BE2C (cell line): Measurements from ENCODE around the gene ADGRB3.

Source experiments
- DNase-seq: peaks from one replicate; pipeline ENCODE4 v3.0.0-alpha.2; 2020
- H3K27me3 ChIP-seq: fragments of 250-450 bp; sonication (Bioruptor Pico); 2 replicates; pipeline ENCODE4 v1.5.1; 2020; ENCODE audit warnings: mild to moderate bottlenecking
- H3K36me3 ChIP-seq: fragments of 250-450 bp; sonication (Bioruptor Pico); 2 replicates; pipeline ENCODE4 v1.5.1; 2020; ENCODE audit warnings: mild to moderate bottlenecking
- H3K4me1 ChIP-seq: fragments of 250-450 bp; sonication (Bioruptor Pico); 2 replicates; pipeline ENCODE4 v1.5.1; 2020
- H3K4me3 ChIP-seq: 2 replicates; pipeline ENCODE4 v1.5.1; 2011; ENCODE audit warnings: low read depth, low read length
- H3K9me3 ChIP-seq: fragments of 250-450 bp; sonication (Bioruptor Pico); 2 replicates; pipeline ENCODE4 v1.5.1; 2020
- CTCF ChIP-seq: IDR thresholded peaks from 2 replicates; pipeline ENCODE4 v1.5.1; 2012; ENCODE audit warnings: mild to moderate bottlenecking, low read depth, low read length

Gene ADGRB3

GRCh38 chr6:69338431-69339162 lies 703.5 kb downstream of the ADGRB3 start:
- TF ChIP-seq CTCF = no peak
- Histone ChIP-seq H3K4me1 (peaks cover 6% of the 10 kb centered on the region; the same call in 1 of the 2 replicates), H3K4me3 (no peak overlapping the region), H3K27me3 (no peaks in the 10 kb centered on the region), H3K9me3 (no peaks in the 10 kb centered on the region), H3K36me3 (no peaks in the 10 kb centered on the region; the same call in 1 of the 2 replicates)
- no peak for DNase-seq

GRCh38 chr6:69339163-69339550 lies 704.1 kb downstream of the ADGRB3 start:
- Histone ChIP-seq H3K4me1 (peaks cover 6% of the 10 kb centered on the region; the same call in 1 of the 2 replicates), H3K4me3 (no peak overlapping the region), H3K27me3 (no peaks in the 10 kb centered on the region), H3K9me3 (no peaks in the 10 kb centered on the region), H3K36me3 (no peaks in the 10 kb centered on the region; the same call in 1 of the 2 replicates)
- no peak for DNase-seq
- no peak for TF ChIP-seq CTCF

- H3K27me3 ChIP-seq = no peaks in the 10 kb centered on the region
- H3K4me3 ChIP-seq = no peak overlapping the region
- H3K36me3 ChIP-seq = peaks cover 1% of the 10 kb centered on the region; the same call in 1 of the 2 replicates
- H3K4me1 ChIP-seq = peaks cover 6% of the 10 kb centered on the region; the same call in 1 of the 2 replicates
- TF ChIP-seq CTCF = no peak
- no peaks in the 10 kb centered on the region for H3K9me3 ChIP-seq
- no peak for DNase-seq
Measured at GRCh38 chr6:69340196-69340595, 705.1 kb downstream of the ADGRB3 start.

GRCh38 chr6:69343851-69344250 lies 708.8 kb downstream of the ADGRB3 start:
- no peaks in the 10 kb centered on the region for H3K9me3 ChIP-seq
- no peak for DNase-seq
- TF ChIP-seq CTCF = no peak
- peaks cover 3% of the 10 kb centered on the region; the same call in 1 of the 2 replicates for H3K36me3 ChIP-seq
- no peaks in the 10 kb centered on the region for H3K27me3 ChIP-seq
- H3K4me1 ChIP-seq = peaks cover 7% of the 10 kb centered on the region; the same call in 1 of the 2 replicates
- no peak overlapping the region for H3K4me3 ChIP-seq

GRCh38 chr6:69349771-69350170 lies 714.7 kb downstream of the ADGRB3 start:
- peaks cover 4% of the 10 kb centered on the region; the same call in 1 of the 2 replicates for H3K4me1 ChIP-seq
- peak; percentile 49 for DNase-seq
- TF ChIP-seq CTCF = no peak
- no peak overlapping the region for H3K4me3 ChIP-seq
- H3K27me3 ChIP-seq = no peaks in the 10 kb centered on the region
- H3K36me3 ChIP-seq = 0 out of 2 replicates have a peak, but pooled peaks cover 6% of the 10 kb centered on the region
- no peaks in the 10 kb centered on the region for H3K9me3 ChIP-seq

GRCh38 chr6:69362209-69362608 lies 727.1 kb downstream of the ADGRB3 start:
- H3K9me3 ChIP-seq = no peaks in the 10 kb centered on the region
- peaks cover 7% of the 10 kb centered on the region for H3K36me3 ChIP-seq
- no peak for TF ChIP-seq CTCF
- no peak overlapping the region for H3K4me3 ChIP-seq
- no peaks in the 10 kb centered on the region for H3K27me3 ChIP-seq
- peaks cover 6% of the 10 kb centered on the region; the same call in 1 of the 2 replicates for H3K4me1 ChIP-seq
- no peak for DNase-seq
